Measurements from ENCODE around the gene EEF1A2.

- TF ChIP-seq, protein P1, sequence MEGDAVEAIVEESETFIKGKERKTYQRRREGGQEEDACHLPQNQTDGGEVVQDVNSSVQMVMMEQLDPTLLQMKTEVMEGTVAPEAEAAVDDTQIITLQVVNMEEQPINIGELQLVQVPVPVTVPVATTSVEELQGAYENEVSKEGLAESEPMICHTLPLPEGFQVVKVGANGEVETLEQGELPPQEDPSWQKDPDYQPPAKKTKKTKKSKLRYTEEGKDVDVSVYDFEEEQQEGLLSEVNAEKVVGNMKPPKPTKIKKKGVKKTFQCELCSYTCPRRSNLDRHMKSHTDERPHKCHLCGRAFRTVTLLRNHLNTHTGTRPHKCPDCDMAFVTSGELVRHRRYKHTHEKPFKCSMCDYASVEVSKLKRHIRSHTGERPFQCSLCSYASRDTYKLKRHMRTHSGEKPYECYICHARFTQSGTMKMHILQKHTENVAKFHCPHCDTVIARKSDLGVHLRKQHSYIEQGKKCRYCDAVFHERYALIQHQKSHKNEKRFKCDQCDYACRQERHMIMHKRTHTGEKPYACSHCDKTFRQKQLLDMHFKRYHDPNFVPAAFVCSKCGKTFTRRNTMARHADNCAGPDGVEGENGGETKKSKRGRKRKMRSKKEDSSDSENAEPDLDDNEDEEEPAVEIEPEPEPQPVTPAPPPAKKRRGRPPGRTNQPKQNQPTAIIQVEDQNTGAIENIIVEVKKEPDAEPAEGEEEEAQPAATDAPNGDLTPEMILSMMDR (IDR thresholded peaks at IDR 0.05; ENCODE audit: extremely low read depth in 1 of 2, insufficient read depth in 1 of 2, low read depth in 1 of 2, low read length in 2 of 2) = no peak
- TF ChIP-seq POLR2AphosphoS5 (IDR thresholded peaks at IDR 0.05; ENCODE audit: insufficient read depth, low read depth, low read length) = no peak
- TF ChIP-seq POLR2A (IDR thresholded peaks at IDR 0.05; ENCODE audit: low read depth, low read length) = no peak
- TF ChIP-seq EZH2 (IDR thresholded peaks at IDR 0.05; ENCODE audit: borderline replicate concordance, low read depth, low read length, severe bottlenecking) = no peak
- no peak for TF ChIP-seq MAX (IDR thresholded peaks at IDR 0.05; ENCODE audit: insufficient read depth, insufficient read length)
- no peak for TF ChIP-seq GATA2 (IDR thresholded peaks at IDR 0.05; ENCODE audit: insufficient read depth, insufficient read length, low read depth, low read length)
- TF ChIP-seq FOS (IDR thresholded peaks at IDR 0.05; ENCODE audit: borderline replicate concordance, insufficient read depth, low read length) = no peak
- TF ChIP-seq MYC (IDR thresholded peaks at IDR 0.05; ENCODE audit: low read depth, low read length) = no peak
- no peak for TF ChIP-seq JUN (IDR thresholded peaks at IDR 0.05; ENCODE audit: borderline replicate concordance, insufficient read depth, insufficient read length, low read depth)
Measured at GRCh38 chr20:63449796-63450730, 48.8 kb downstream of the EEF1A2 start.

Measured in endothelial cell of umbilical vein (primary cell).